ENCODE data around the gene RPS19. TPM values are rescaled to one million over a fixed set of nuclear protein-coding genes. Genes with fewer than 3 reads are reported as not detected.

RPS19 gene
- 1,086 TPM for total RNA-seq

GRCh38 chr19:41859618-41860418, at the start of gene RPS19:
Gene RPS19 (plus strand): TSS chr19:41860255. CDS start chr19:41860775, 520 bp downstream.
- H3K27me3 ChIP-seq (ENCODE audit: insufficient read depth, low read length), result no peaks in the 10 kb centered on the region
- no peaks in the 10 kb centered on the region for H3K9me3 ChIP-seq (ENCODE audit: low read depth, low read length)
- H3K4me1 ChIP-seq (ENCODE audit: insufficient read depth, low read length), result peaks cover 40% of the 10 kb centered on the region
- H3K4me3 ChIP-seq (ENCODE audit: low read length), result peak within 1 kb of the TSS; percentile 75

- Histone ChIP-seq H3K27me3 (ENCODE audit: insufficient read depth, low read length) (no peaks in the 10 kb centered on the region), H3K4me3 (ENCODE audit: low read length) (no peak overlapping the region), H3K4me1 (ENCODE audit: insufficient read depth, low read length) (peaks cover 63% of the 10 kb centered on the region), H3K9me3 (ENCODE audit: low read depth, low read length) (no peaks in the 10 kb centered on the region)
Observed at GRCh38 chr19:41810301-41810700, 49.8 kb upstream of the RPS19 start.

DNA sequence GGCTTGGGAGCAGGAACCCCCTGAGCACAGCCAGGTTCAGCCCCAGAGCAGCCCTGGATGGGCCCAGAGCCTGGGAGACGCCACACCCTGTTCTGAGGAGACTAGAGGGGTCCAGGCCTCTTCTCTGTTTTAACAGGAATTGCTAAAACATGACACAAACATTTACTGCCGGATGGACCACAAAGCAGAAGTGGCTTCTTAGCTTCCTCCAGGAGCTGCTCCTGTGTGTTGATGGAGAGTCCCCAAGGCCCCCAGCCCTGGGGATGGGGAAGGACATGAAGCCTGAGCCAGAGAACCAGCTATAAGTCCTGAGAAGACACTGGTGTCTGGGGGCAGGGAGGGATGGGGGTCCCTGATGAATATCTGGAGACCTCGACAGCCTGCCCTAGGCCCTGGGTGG, 49.0 kb upstream of the RPS19 start:
- Histone ChIP-seq H3K9me3 (ENCODE audit: low read depth, low read length) (no peaks in the 10 kb centered on the region), H3K4me3 (ENCODE audit: low read length) (no peak overlapping the region), H3K4me1 (ENCODE audit: insufficient read depth, low read length) (peaks cover 56% of the 10 kb centered on the region), H3K27me3 (ENCODE audit: insufficient read depth, low read length) (no peaks in the 10 kb centered on the region)

DNA sequence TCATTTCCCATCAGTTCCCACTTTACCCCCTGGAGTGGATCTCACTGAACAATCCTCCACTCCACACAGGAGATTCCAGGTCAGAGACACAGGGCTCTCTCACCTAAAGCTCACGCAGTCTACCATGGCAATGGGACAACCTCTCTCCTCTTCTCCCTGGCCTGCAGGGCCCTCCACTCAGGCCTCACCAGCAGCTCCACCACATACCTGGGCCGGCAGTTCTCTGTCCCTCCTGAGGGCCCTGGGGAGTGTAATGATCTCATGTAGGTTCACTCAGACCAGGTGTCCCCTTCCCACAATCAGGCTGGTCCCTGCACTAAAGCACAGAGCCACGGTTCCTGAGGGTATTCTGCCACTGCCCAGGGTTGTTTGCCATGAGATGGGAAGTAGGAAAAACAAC, 48.1 kb upstream of the RPS19 start:
- Histone ChIP-seq H3K27me3 (ENCODE audit: insufficient read depth, low read length) (no peaks in the 10 kb centered on the region), H3K9me3 (ENCODE audit: low read depth, low read length) (no peaks in the 10 kb centered on the region), H3K4me1 (ENCODE audit: insufficient read depth, low read length) (peaks cover 53% of the 10 kb centered on the region), H3K4me3 (ENCODE audit: low read length) (no peak overlapping the region)

GRCh38 chr19:41813911-41814310, 46.1 kb upstream of the RPS19 start:
- H3K4me1 ChIP-seq (ENCODE audit: insufficient read depth, low read length), result peaks cover 34% of the 10 kb centered on the region
- no peaks in the 10 kb centered on the region for H3K27me3 ChIP-seq (ENCODE audit: insufficient read depth, low read length)
- no peaks in the 10 kb centered on the region for H3K9me3 ChIP-seq (ENCODE audit: low read depth, low read length)
- no peak overlapping the region for H3K4me3 ChIP-seq (ENCODE audit: low read length)

- Histone ChIP-seq H3K9me3 (ENCODE audit: low read depth, low read length) (no peaks in the 10 kb centered on the region), H3K4me3 (ENCODE audit: low read length) (no peak overlapping the region), H3K27me3 (ENCODE audit: insufficient read depth, low read length) (no peaks in the 10 kb centered on the region), H3K4me1 (ENCODE audit: insufficient read depth, low read length) (peaks cover 22% of the 10 kb centered on the region)
Observed at GRCh38 chr19:41815301-41815700, 44.8 kb upstream of the RPS19 start.

GRCh38 chr19:41816761-41817160, 43.3 kb upstream of the RPS19 start:
- no peaks in the 10 kb centered on the region for H3K9me3 ChIP-seq (ENCODE audit: low read depth, low read length)
- no peak overlapping the region for H3K4me3 ChIP-seq (ENCODE audit: low read length)
- no peaks in the 10 kb centered on the region for H3K27me3 ChIP-seq (ENCODE audit: insufficient read depth, low read length)
- H3K4me1 ChIP-seq (ENCODE audit: insufficient read depth, low read length), result peaks cover 12% of the 10 kb centered on the region

- no peak overlapping the region for H3K4me3 ChIP-seq (ENCODE audit: low read length)
- H3K27me3 ChIP-seq (ENCODE audit: insufficient read depth, low read length), result peaks cover under 1% of the 10 kb centered on the region
- peaks cover 5% of the 10 kb centered on the region for H3K4me1 ChIP-seq (ENCODE audit: insufficient read depth, low read length)
- H3K9me3 ChIP-seq (ENCODE audit: low read depth, low read length), result no peaks in the 10 kb centered on the region
Observed at GRCh38 chr19:41821003-41821735, 38.9 kb upstream of the RPS19 start.

DNA sequence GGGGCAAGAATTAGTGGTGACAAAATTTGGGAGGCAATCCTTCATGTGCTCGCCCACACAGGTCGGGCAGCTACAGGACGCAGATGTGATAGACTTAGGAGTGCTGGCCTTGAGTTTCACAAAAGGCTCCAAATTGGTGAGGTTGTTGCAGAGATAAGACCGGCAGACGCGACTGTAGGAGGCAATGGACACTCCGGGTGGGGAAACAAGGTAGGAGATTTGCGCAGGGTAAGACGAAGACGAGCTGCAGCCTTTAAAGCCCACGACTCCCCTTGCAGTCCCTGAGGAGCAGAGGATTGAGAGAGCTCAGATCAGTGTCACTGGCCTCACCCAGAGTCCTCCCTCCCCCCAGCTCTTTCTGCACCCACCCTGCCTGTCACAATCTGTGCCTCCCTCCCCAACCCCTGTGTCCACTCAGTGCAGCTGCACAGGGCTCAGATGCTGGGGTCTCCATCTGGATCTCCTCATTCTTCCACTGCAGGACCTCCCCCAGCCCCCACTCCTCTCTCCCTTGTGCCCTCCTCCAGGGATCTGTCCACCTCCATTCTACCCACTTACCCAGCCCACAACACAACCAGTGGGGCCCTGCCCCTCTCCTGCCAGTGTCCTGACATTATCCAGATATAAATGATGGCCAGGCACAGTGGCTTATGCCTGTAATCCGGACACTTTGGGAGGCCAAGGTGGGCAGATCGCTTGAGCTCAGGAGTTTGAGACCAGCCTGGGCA, 21.9 kb upstream of the RPS19 start:
- Histone ChIP-seq H3K27me3 (ENCODE audit: insufficient read depth, low read length) (no peaks in the 10 kb centered on the region), H3K4me3 (ENCODE audit: low read length) (no peak overlapping the region), H3K4me1 (ENCODE audit: insufficient read depth, low read length) (no peaks in the 10 kb centered on the region), H3K9me3 (ENCODE audit: low read depth, low read length) (no peaks in the 10 kb centered on the region)

DNA sequence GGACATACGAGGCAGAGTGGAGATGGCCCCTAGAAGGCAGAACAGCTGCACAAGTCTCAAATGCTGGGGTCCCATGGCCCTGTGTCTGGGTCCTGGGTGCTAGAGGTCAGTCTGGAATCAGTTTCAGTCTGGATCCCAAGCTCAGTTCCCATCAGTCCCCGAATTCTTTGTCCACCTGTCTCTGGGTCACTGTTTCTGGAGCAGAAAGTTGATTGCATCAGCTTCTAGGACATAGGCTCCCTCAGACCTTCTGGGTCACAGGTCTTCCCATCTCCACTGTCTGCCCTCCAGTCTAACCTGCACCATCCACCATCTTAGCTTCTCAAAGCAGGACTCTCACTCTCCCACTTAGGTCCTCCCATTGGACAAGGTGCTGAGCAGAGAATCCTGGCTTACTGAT, 20.8 kb upstream of the RPS19 start:
- Histone ChIP-seq H3K9me3 (ENCODE audit: low read depth, low read length) (no peaks in the 10 kb centered on the region), H3K4me1 (ENCODE audit: insufficient read depth, low read length) (no peaks in the 10 kb centered on the region), H3K4me3 (ENCODE audit: low read length) (no peak overlapping the region), H3K27me3 (ENCODE audit: insufficient read depth, low read length) (no peaks in the 10 kb centered on the region)

GRCh38 chr19:41843371-41843770, 16.7 kb upstream of the RPS19 start:
- H3K4me3 ChIP-seq (ENCODE audit: low read length), result no peak overlapping the region
- no peaks in the 10 kb centered on the region for H3K27me3 ChIP-seq (ENCODE audit: insufficient read depth, low read length)
- no peaks in the 10 kb centered on the region for H3K9me3 ChIP-seq (ENCODE audit: low read depth, low read length)
- H3K4me1 ChIP-seq (ENCODE audit: insufficient read depth, low read length), result no peaks in the 10 kb centered on the region

DNA sequence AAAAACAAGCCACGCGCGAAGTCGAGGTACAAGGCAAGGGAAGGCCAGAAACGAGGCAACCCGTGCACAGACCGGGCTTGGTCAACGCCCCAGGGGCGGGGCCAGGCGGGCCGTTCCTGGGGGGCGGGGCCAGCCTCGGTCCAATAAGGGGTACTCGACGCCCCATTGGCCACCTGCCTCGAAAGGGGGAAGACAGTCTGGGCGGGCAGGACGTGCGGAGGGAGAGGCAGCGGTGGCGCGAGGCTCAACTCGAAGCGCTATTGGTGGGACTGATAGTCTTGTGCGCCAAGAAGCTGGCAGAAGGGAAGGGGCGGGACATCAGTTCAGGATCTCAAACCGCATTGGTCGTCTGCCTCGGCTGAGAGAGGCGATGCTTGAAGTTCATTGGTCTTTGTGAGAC, 15.5 kb upstream of the RPS19 start, which contains the start of gene LYPD4:
Gene LYPD4 (minus strand): TSS at position 83 of the 400 bp plus-strand sequence. CDS start 5,398 bp downstream, outside the sequence.
- Histone ChIP-seq H3K27me3 (ENCODE audit: insufficient read depth, low read length) (no peaks in the 10 kb centered on the region), H3K9me3 (ENCODE audit: low read depth, low read length) (no peaks in the 10 kb centered on the region), H3K4me3 (ENCODE audit: low read length) (no peak within 1 kb of the TSS), H3K4me1 (ENCODE audit: insufficient read depth, low read length) (no peaks in the 10 kb centered on the region)

DNA sequence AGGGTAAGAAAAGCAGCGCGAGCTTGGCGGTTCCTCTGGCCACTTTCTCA, 15.2 kb upstream of the RPS19 start, which contains the start of gene DMRTC2:
Gene DMRTC2 (plus strand): TSS at position 42 of the 50 bp plus-strand sequence. CDS start 2,387 bp downstream, outside the sequence.
- H3K27me3 ChIP-seq (ENCODE audit: insufficient read depth, low read length), result no peaks in the 10 kb centered on the region
- H3K4me1 ChIP-seq (ENCODE audit: insufficient read depth, low read length), result no peaks in the 10 kb centered on the region
- no peak within 1 kb of the TSS for H3K4me3 ChIP-seq (ENCODE audit: low read length)
- no peaks in the 10 kb centered on the region for H3K9me3 ChIP-seq (ENCODE audit: low read depth, low read length)

GRCh38 chr19:41845051-41845590, 14.9 kb upstream of the RPS19 start:
- H3K4me1 ChIP-seq (ENCODE audit: insufficient read depth, low read length), result no peaks in the 10 kb centered on the region
- no peaks in the 10 kb centered on the region for H3K27me3 ChIP-seq (ENCODE audit: insufficient read depth, low read length)
- H3K4me3 ChIP-seq (ENCODE audit: low read length), result no peak overlapping the region
- H3K9me3 ChIP-seq (ENCODE audit: low read depth, low read length), result no peaks in the 10 kb centered on the region

DNA sequence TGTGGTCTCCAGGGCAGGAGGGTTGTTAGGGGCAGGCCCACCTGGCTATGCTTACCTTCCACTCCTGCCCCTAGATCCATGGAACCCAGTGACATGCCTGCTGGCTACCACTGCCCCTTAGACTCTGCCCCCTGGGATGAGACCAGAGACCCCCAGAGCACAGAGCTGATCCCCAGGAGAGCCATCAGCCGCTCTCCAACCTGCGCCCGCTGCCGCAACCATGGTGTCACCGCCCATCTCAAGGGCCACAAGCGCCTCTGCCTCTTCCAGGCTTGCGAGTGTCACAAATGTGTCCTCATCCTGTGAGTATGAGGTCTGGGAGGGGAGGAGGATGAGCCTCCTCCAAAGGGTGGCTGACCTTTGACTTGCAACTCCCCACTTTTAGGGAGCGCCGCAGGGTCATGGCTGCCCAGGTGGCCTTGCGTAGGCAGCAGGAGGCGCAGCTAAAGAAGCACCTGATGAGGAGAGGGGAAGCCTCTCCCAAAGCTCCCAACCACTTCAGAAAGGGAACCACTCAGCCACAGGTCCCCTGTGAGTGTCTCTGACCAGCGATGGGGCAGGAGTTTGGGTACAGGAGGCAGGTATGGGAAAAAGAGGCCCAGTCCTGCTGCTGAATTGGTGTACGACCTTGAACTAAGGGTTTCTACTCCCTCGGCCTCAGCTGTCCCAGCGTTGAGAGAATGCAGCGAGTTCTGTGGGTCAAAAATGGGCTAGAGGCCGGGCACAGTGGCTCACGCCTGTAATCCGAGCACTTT, 12.5 kb upstream of the RPS19 start:
- H3K9me3 ChIP-seq (ENCODE audit: low read depth, low read length), result no peaks in the 10 kb centered on the region
- no peaks in the 10 kb centered on the region for H3K27me3 ChIP-seq (ENCODE audit: insufficient read depth, low read length)
- no peaks in the 10 kb centered on the region for H3K4me1 ChIP-seq (ENCODE audit: insufficient read depth, low read length)
- no peak overlapping the region for H3K4me3 ChIP-seq (ENCODE audit: low read length)

All from mononuclear cell (primary cell).